ENCODE data around the gene THADA.

Gene THADA

DNA sequence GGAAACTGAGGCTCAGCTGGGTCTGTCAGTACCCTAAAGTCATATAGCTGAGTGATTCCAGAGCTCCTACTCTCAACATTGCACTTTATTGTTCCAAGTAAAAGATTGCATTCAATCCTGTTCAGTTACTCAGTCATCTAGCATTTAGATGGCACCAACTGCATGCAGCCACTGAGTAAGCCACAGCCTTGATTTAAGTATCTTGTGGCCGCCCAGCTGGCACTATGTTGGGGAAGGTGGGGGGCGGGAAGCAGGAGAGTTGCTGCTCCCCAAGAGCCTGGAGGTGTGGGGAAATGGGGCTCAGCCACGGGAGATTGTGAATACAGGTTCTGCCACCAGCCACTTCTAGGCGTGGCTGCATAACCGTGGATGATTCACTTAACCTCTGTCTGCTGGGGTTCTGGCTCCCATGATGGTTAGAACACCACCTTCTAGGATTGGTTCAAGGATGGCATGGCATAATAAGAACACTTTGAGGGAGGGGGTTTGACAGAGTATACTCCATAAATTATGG, 386.6 kb downstream of the THADA start:
- TF ChIP-seq CTCF (IDR thresholded peaks at IDR 0.05; ENCODE audit: extremely low read depth, missing control alignments): no peak
- DNase-seq (ENCODE audit: low spot score): no peak

- DNase-seq (ENCODE audit: low spot score): no peak
- TF ChIP-seq CTCF (IDR thresholded peaks at IDR 0.05; ENCODE audit: extremely low read depth, missing control alignments): no peak
These were observed 388.1 kb downstream of the THADA start for GRCh38 chr2:43207553-43208300.

- TF ChIP-seq CTCF (IDR thresholded peaks at IDR 0.05; ENCODE audit: extremely low read depth, missing control alignments): no peak
- DNase-seq (ENCODE audit: low spot score): no peak
These were observed 389.2 kb downstream of the THADA start for GRCh38 chr2:43206602-43207001.

DNA sequence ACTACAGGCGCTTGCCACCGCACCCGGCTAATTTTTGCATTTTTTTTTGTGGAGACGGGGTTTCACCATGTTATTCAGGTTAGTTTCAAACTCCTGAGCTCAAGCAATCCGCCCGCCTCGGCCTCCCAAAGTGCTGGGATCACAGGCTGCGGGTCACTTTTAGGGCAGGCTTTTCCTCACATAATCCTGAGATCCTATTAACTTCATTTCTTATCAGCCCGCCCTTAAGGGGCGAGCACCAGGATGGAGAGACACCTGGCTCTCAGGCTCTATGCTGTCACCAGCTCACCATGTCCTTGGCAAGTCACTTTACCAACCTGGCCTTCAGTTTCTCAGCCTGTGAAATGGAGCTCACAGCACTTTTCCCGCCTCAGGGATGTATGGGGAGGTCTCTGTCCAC, 392.5 kb downstream of the THADA start:
- no peak for TF ChIP-seq CTCF (IDR thresholded peaks at IDR 0.05; ENCODE audit: extremely low read depth, missing control alignments)
- DNase-seq (ENCODE audit: low spot score): no peak

- no peak for TF ChIP-seq CTCF (IDR thresholded peaks at IDR 0.05; ENCODE audit: extremely low read depth, missing control alignments)
- no peak for DNase-seq (ENCODE audit: low spot score)
These were observed 393.5 kb downstream of the THADA start for GRCh38 chr2:43202289-43202688.

DNA sequence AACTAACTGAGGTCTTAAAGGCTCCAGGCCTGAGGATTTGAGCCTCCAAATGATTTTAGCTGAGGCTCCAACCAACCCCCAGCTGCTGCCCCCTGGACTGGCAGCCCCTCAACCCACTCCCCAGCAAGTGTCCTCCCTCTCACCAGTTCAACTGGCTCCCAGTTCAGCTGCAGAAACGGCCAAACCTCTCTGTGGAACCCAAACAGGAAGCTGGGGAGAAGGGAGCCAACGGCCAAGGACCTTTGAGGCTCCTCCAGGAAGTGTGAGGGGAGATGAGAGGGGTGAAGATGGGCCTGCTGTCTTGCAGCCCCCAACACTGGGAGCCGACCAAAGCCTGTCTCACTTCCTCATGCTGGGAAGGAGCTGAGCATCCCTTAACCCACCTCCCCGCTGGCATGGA, 394.3 kb downstream of the THADA start:
- DNase-seq (ENCODE audit: low spot score): no peak
- no peak for TF ChIP-seq CTCF (IDR thresholded peaks at IDR 0.05; ENCODE audit: extremely low read depth, missing control alignments)

DNA sequence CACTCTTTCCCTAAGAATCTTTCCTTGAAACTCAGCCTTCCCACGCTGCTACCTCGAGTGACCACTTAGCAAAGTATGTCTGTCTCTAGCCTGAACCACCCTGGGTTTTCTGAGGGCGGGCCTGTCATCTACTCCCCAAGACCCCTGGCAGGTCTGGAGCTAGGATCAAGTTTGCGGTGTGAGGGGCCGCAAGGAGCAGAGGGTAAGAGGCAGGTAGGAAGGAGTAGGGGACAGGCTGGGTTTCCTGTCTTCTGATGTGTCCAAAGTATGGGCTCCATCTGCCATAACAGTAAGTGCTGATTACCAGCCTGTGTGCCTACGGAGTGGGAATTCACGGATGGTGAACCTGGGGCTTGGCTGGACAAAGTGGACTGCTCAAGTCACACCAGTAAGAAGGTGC, 394.8 kb downstream of the THADA start:
- DNase-seq (ENCODE audit: low spot score): no peak
- no peak for TF ChIP-seq CTCF (IDR thresholded peaks at IDR 0.05; ENCODE audit: extremely low read depth, missing control alignments)
